DOHH2 (cell line): ENCODE measurements around the gene TSSK2.
"Not testable (repeated sequence)": the region's sequence is repeated elsewhere in the genome, so short reads cannot be mapped to it uniquely, and the experiment has no call there.

ENCODE experiments used
- CTCF ChIP-seq: fragments of 200-600 bp; sonication (generic); IDR thresholded peaks from one replicate; pipeline ENCODE4 v1.5.1; 2014; ENCODE audit warnings: antibody characterized with exemption, mild to moderate bottlenecking, low read depth, low read length; ENCODE audit not compliant: poor library complexity, severe bottlenecking
- EZH2phosphoT487 ChIP-seq: fragments of 200-600 bp; sonication (generic); IDR thresholded peaks from 2 replicates; pipeline ENCODE4 v1.6.1; 2017; ENCODE audit warnings: borderline replicate concordance, mild to moderate bottlenecking, antibody characterized with exemption, low read length, moderate library complexity, mixed read lengths

DNA sequence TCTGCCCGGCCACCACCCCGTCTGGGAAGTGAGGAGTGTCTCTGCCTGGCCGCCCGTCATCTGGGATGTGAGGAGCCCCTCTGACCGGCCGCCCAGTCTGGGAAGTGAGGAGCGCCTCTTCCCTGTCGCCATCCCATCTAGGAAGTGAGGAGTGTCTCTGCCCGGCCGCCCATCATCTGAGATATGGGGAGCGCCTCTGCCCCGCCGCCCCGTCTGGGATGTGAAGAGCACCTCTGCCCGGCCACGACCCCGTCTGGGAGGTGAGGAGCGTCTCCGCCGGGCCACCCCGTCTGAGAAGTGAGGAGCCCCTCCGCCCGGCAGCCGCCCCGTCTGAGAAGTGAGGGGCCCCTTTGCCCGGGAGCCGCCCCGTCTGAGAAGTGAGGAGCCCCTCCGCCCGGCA lies 47.0 kb upstream of the TSSK2 start:
- not testable (repeated sequence) for TF ChIP-seq CTCF, EZH2phosphoT487
